H1 (cell line): ENCODE measurements around the gene TXLNB. TPM values are rescaled to one million over a fixed set of nuclear protein-coding genes. Genes with fewer than 3 reads are reported as not detected.
A peak's percentile ranks its signal among the peaks of the same experiment; 100 is the strongest.

ENCODE experiments used
- CTCF ChIA-PET: fragments of 300-600 bp; sonication (Branson Sonifier 250); formaldehyde crosslinking; loops from one replicate; lab custom pipeline; 2021; ENCODE audit not compliant: partially characterized antibody; lab: Charles Lee
- POLR2A ChIA-PET: fragments of 300-600 bp; sonication (Branson Sonifier 250); formaldehyde crosslinking; loops from one replicate; lab custom pipeline; 2021; ENCODE audit warnings: inconsistent platforms; ENCODE audit not compliant: partially characterized antibody; lab: Charles Lee
- DNase-seq, 2 experiments: peaks; one replicate each; pipeline versions ENCODE4 v3.0.0 to v3.0.0-alpha.2; 2010 to 2022; ENCODE audit warnings: low spot score in 2 of 2, low read depth in 1 of 2, mixed read lengths in 1 of 2
- FAIRE-seq: peaks from 2 replicates; lab custom pipeline; 2011; peaks lifted over from hg19 to GRCh38; lab: Jason Lieb, UNC
- H2AFZ ChIP-seq: 2 replicates; pipeline ENCODE4 v1.8.1; 2012; ENCODE audit warnings: low read length, inconsistent platforms
- H2AK5ac ChIP-seq: 2 replicates; pipeline ENCODE4 v1.6.1; 2013; ENCODE audit warnings: low read depth, low read length
- H2BK120ac ChIP-seq: replicated peaks from 2 replicates; pipeline ENCODE3; 2013; ENCODE audit warnings: low read depth, low read length, inconsistent platforms
- H2BK12ac ChIP-seq: 2 replicates; pipeline ENCODE4 v1.6.1; 2013; ENCODE audit warnings: low read depth, low read length
- H2BK15ac ChIP-seq: 2 replicates; pipeline ENCODE4 v1.6.1; 2013; ENCODE audit warnings: low read length
- H2BK20ac ChIP-seq: 2 replicates; pipeline ENCODE4 v1.6.1; 2013; ENCODE audit warnings: low read length
- H2BK5ac ChIP-seq: 2 replicates; pipeline ENCODE4 v1.6.1; 2013; ENCODE audit warnings: low read depth, low read length
- H3K14ac ChIP-seq: 2 replicates; pipeline ENCODE4 v1.6.1; 2013; ENCODE audit warnings: inconsistent platforms; ENCODE audit not compliant: insufficient read length
- H3K18ac ChIP-seq: 2 replicates; pipeline ENCODE4 v1.6.1; 2013; ENCODE audit warnings: low read length; ENCODE audit errors: extremely low read depth
- H3K23ac ChIP-seq: 2 replicates; pipeline ENCODE4 v1.6.1; 2013; ENCODE audit warnings: inconsistent platforms; ENCODE audit not compliant: insufficient read length
- H3K23me2 ChIP-seq: 2 replicates; pipeline ENCODE4 v1.6.1; 2013; ENCODE audit warnings: low read depth, low read length
- H3K27ac ChIP-seq: 2 replicates; pipeline ENCODE4 v1.6.1; 2011; ENCODE audit warnings: low read depth, low read length, inconsistent platforms
- H3K27me3 ChIP-seq, 4 experiments: replicated peaks in 1 of 4; 1 replicate in 1 of 4; 2 replicates in 3 of 4; pipeline versions ENCODE4 v1.6.1 to v1.8.1; 2011 to 2013; ENCODE audit warnings: low read length in 3 of 4, mild to moderate bottlenecking in 3 of 4, inconsistent platforms in 2 of 4, mixed read lengths in 2 of 4, moderate library complexity in 1 of 4; ENCODE audit not compliant: control insufficient read depth in 3 of 4, insufficient read depth in 3 of 4; ENCODE audit errors: extremely low read depth in 1 of 4
- H3K36me3 ChIP-seq, 4 experiments: 2 replicates each; pipeline versions ENCODE4 v1.6.1 to v1.8.1; 2011 to 2013; ENCODE audit warnings: mild to moderate bottlenecking in 4 of 4, low read length in 3 of 4, moderate library complexity in 2 of 4, control low read depth in 1 of 4, inconsistent platforms in 1 of 4; ENCODE audit not compliant: insufficient read depth in 4 of 4, control insufficient read depth in 2 of 4
- H3K4ac ChIP-seq: replicated peaks from 2 replicates; pipeline ENCODE3; 2013; ENCODE audit warnings: low read length, low read depth, mixed read lengths, inconsistent platforms; ENCODE audit not compliant: insufficient read length
- H3K4me1 ChIP-seq, 4 experiments: replicated peaks in 1 of 4; 1 replicate in 1 of 4; 2 replicates in 3 of 4; pipeline versions ENCODE4 v1.6.1 to v1.8.1; 2011 to 2013; ENCODE audit warnings: low read length in 3 of 4, inconsistent platforms in 2 of 4, mixed read lengths in 1 of 4; ENCODE audit not compliant: insufficient read depth in 4 of 4, control insufficient read depth in 3 of 4
- H3K4me2 ChIP-seq, 2 experiments: 2 replicates each; pipeline versions ENCODE4 v1.6.1 to v1.8.1; 2011 to 2013; ENCODE audit warnings: low read depth in 2 of 2, low read length in 2 of 2, control low read depth in 1 of 2, inconsistent platforms in 1 of 2, mild to moderate bottlenecking in 1 of 2; ENCODE audit not compliant: insufficient read depth in 1 of 2
- H3K4me3 ChIP-seq, 4 experiments: fragments of 200-600, 300-600 bp in 1 of 4; sonication (generic), shearing (Covaris generic), sonication (Bioruptor Twin) in 1 of 4; 2 replicates each; pipeline versions ENCODE4 v1.5.1 to v1.8.1; 2011 to 2016; ENCODE audit warnings: low read length in 4 of 4, low read depth in 3 of 4, control low read depth in 2 of 4, inconsistent platforms in 2 of 4, mild to moderate bottlenecking in 2 of 4, mixed read lengths in 1 of 4, moderate library complexity in 1 of 4; ENCODE audit not compliant: insufficient read depth in 2 of 4; ENCODE audit errors: extremely low read depth in 1 of 4
- H3K56ac ChIP-seq: replicated peaks from 2 replicates; pipeline ENCODE3; 2013; ENCODE audit warnings: low read depth, mild to moderate bottlenecking, mixed read lengths, low read length, inconsistent platforms; ENCODE audit not compliant: insufficient read length
- H3K79me1 ChIP-seq: 2 replicates; pipeline ENCODE4 v1.6.1; 2013; ENCODE audit warnings: low read depth, low read length, control low read depth
- H3K79me2 ChIP-seq, 2 experiments: 2 replicates each; pipeline versions ENCODE4 v1.6.1 to v1.8.1; 2012 to 2013; ENCODE audit warnings: low read length in 2 of 2, mild to moderate bottlenecking in 2 of 2, inconsistent platforms in 1 of 2; ENCODE audit not compliant: insufficient read depth in 2 of 2, control insufficient read depth in 1 of 2
- H3K9ac ChIP-seq, 4 experiments: replicated peaks in 1 of 4; 1 replicate in 1 of 4; 2 replicates in 3 of 4; pipeline versions ENCODE4 v1.6.1 to v1.8.1; 2011 to 2013; ENCODE audit warnings: low read depth in 3 of 4, low read length in 3 of 4, control low read depth in 2 of 4, mild to moderate bottlenecking in 2 of 4, moderate library complexity in 2 of 4, inconsistent platforms in 1 of 4; ENCODE audit errors: extremely low read depth in 1 of 4
- H3K9me3 ChIP-seq, 2 experiments: 2 replicates each; pipeline versions ENCODE4 v1.6.1 to v1.8.1; 2012 to 2013; ENCODE audit warnings: mild to moderate bottlenecking in 2 of 2, moderate library complexity in 2 of 2, control low read depth in 1 of 2, inconsistent platforms in 1 of 2, low read depth in 1 of 2, low read length in 1 of 2, mixed read lengths in 1 of 2; ENCODE audit not compliant: insufficient read depth in 2 of 2
- H4K20me1 ChIP-seq, 2 experiments: replicated peaks in 1 of 2; 2 replicates each; pipeline versions ENCODE3 to v1.8.1; 2011 to 2013; ENCODE audit warnings: inconsistent platforms in 2 of 2, low read length in 2 of 2, mild to moderate bottlenecking in 1 of 2; ENCODE audit not compliant: insufficient read depth in 2 of 2, control insufficient read depth in 1 of 2
- H4K5ac ChIP-seq: 2 replicates; pipeline ENCODE4 v1.6.1; 2013; ENCODE audit warnings: low read length, low read depth, mixed read lengths, inconsistent platforms; ENCODE audit not compliant: insufficient read length
- H4K8ac ChIP-seq: 2 replicates; pipeline ENCODE4 v1.8.0; 2013; ENCODE audit warnings: mild to moderate bottlenecking, moderate library complexity, low read length, inconsistent platforms; ENCODE audit not compliant: insufficient read depth; ENCODE audit errors: extremely low read depth
- H4K91ac ChIP-seq: replicated peaks from 2 replicates; pipeline ENCODE3; 2013; ENCODE audit warnings: low read length, mixed read lengths, inconsistent platforms; ENCODE audit not compliant: insufficient read length
- CTCF ChIP-seq, 3 experiments: IDR thresholded peaks; 1 replicate in 2 of 3; 2 replicates in 1 of 3; pipeline versions ENCODE4 v1.5.1 to v1.6.1; 2011; ENCODE audit warnings: low read length in 3 of 3, mild to moderate bottlenecking in 3 of 3, inconsistent platforms in 2 of 3, low read depth in 1 of 3, moderate library complexity in 1 of 3; ENCODE audit not compliant: insufficient read depth in 1 of 3; ENCODE audit errors: control extremely low read depth in 1 of 3
- JUN ChIP-seq: IDR thresholded peaks from 2 replicates; pipeline ENCODE4 v1.6.1; 2011; ENCODE audit warnings: low read depth, mild to moderate bottlenecking, improper control_type of control experiment, low read length
- KDM1A ChIP-seq: fragments of 200-600, 300-600 bp; sonication (generic); IDR thresholded peaks from 2 replicates; pipeline ENCODE4 v1.7.1; 2016; ENCODE audit warnings: mild to moderate bottlenecking, low read length, borderline replicate concordance
- KDM4A ChIP-seq: IDR thresholded peaks from one replicate; pipeline ENCODE4 v1.7.1; 2012; ENCODE audit warnings: low read depth, mild to moderate bottlenecking, moderate library complexity, low read length, inconsistent platforms; ENCODE audit not compliant: severe bottlenecking
- RAD21 ChIP-seq, 2 experiments: IDR thresholded peaks in 1 of 2; conservative IDR thresholded peaks in 1 of 2; 2 replicates each; pipeline ENCODE4 v1.6.1; 2011; ENCODE audit warnings: low read depth in 2 of 2, low read length in 2 of 2, improper control_type of control experiment in 1 of 2, inconsistent platforms in 1 of 2, mild to moderate bottlenecking in 1 of 2, moderate library complexity in 1 of 2
- SP1 ChIP-seq: IDR thresholded peaks from 2 replicates; pipeline ENCODE4 v1.6.1; 2011; ENCODE audit warnings: low read depth, low read length
- TAF7 ChIP-seq: optimal IDR thresholded peaks from 2 replicates; pipeline ENCODE3; 2011; ENCODE audit warnings: low read depth, mild to moderate bottlenecking, inconsistent platforms, low read length, moderate library complexity, borderline replicate concordance
- ZNF274 ChIP-seq: IDR thresholded peaks from 2 replicates; pipeline ENCODE4 v1.7.0; 2012; ENCODE audit warnings: low read length, borderline replicate concordance; ENCODE audit errors: extremely low read depth
- WGBS, 2 experiments: shearing (Covaris generic) in 1 of 2; methylation state at CpG; one replicate each; pipeline versions ENCODE4 v1.1.6 to v1.1.7; 2013 to 2015; ENCODE audit warnings: low lambda C conversion rate in 2 of 2, mixed read lengths in 2 of 2, inconsistent platforms in 1 of 2, low coverage in 1 of 2, missing lambda C conversion rate in 1 of 2; ENCODE audit not compliant: insufficient replicate concordance in 2 of 2, insufficient coverage in 1 of 2, insufficient read length in 1 of 2; ENCODE audit errors: extremely low coverage in 1 of 2, missing lambda C conversion rate in 1 of 2; 5-methylcytosine and 5-hydroxymethylcytosine counted together
- polyA plus RNA-seq, 7 experiments: library from polyadenylated mRNA; depleted of rRNA in 3 of 7; stranded (reverse) in 5 of 7; unstranded in 2 of 7; fragments of >200 nt in 5 of 7; fragments of 200-250 nt in 2 of 7; gene quantifications; 1 replicate in 5 of 7; 2 replicates in 1 of 7; 4 replicates in 1 of 7; pipeline versions ENCODE4 v1.2.1 to v1.2.3, GENCODE V29; 2011 to 2013; ENCODE audit warnings: missing spikeins in 2 of 7, mixed read lengths in 2 of 7
- total RNA-seq: library from RNA; stranded (reverse); fragmentation: NEBNext Ultra II Directional; extraction: Animal tissue kit (Norgen Biotek cat#: 25700); gene quantifications from 2 replicates; pipeline ENCODE4 v1.2.1, GENCODE V29; 2021

Gene TXLNB
- total and polyA plus RNA-seq, 2 of the 8 experiments (the other 6 are each of a cell fraction or from before 2014, with no cell fraction given), result 0.05 to 0.17 TPM

GRCh38 chr6:139278190-139278589 is 13.6 kb downstream of the TXLNB start:
- no peaks in the 10 kb centered on the region for H3K27me3 ChIP-seq
- no peak overlapping the region for H4K8ac ChIP-seq
- no peaks in the 10 kb centered on the region for H3K4me1 ChIP-seq
- no peaks in the 10 kb centered on the region for H3K23me2 ChIP-seq
- FAIRE-seq (no peak), DNase-seq (no peak)
- H3K9me3 ChIP-seq, result no peaks in the 10 kb centered on the region
- no peak overlapping the region for H2BK20ac ChIP-seq
- H4K91ac ChIP-seq, result no peak overlapping the region
- ChIA-PET POLR2A (no interaction called here), CTCF (no interaction called here)
- H4K5ac ChIP-seq, result no peak overlapping the region
- H4K20me1 ChIP-seq, result no peaks in the 10 kb centered on the region
- no peak overlapping the region for H2AK5ac ChIP-seq
- H3K4ac ChIP-seq, result peak overlapping the region; percentile 22
- no peak overlapping the region for H3K4me3 ChIP-seq
- no peak overlapping the region for H3K14ac ChIP-seq
- no peak overlapping the region for H2BK120ac ChIP-seq
- no peak overlapping the region for H3K56ac ChIP-seq
- no peaks in the 10 kb centered on the region for H3K36me3 ChIP-seq
- H2AFZ ChIP-seq, result no peak overlapping the region
- no peak overlapping the region for H3K27ac ChIP-seq
- no peak overlapping the region for H3K18ac ChIP-seq
- WGBS, 2 experiments, result 100% methylated on average over 2 of the region's 2 CpGs; no CpG with 5 or more reads in 1 of the 2 experiments
- no peak overlapping the region for H3K4me2 ChIP-seq
- H3K23ac ChIP-seq, result no peak overlapping the region
- H2BK15ac ChIP-seq, result no peak overlapping the region
- H3K79me1 ChIP-seq, result no peaks in the 10 kb centered on the region
- no peak for TF ChIP-seq KDM1A
- no peak for TF ChIP-seq SP1
- no peak for TF ChIP-seq CTCF (IDR thresholded peaks at IDR 0.05; ENCODE audit: control extremely low read depth in 1 of 3, insufficient read depth in 1 of 3, low read depth in 1 of 3, low read length in 3 of 3)
- no peak for TF ChIP-seq KDM4A
- no peak for TF ChIP-seq RAD21 (IDR thresholded peaks at IDR 0.05 in 1 of 2, conservative IDR thresholded peaks at IDR 0.05 in 1 of 2; ENCODE audit: low read depth in 2 of 2, low read length in 2 of 2)
- no peak for TF ChIP-seq TAF7
- TF ChIP-seq JUN, result no peak
- no peak for TF ChIP-seq ZNF274
- no peak overlapping the region for H2BK12ac ChIP-seq
- no peak overlapping the region for H3K9ac ChIP-seq
- no peak overlapping the region for H2BK5ac ChIP-seq
- no peaks in the 10 kb centered on the region for H3K79me2 ChIP-seq
